Umbilical cord (tissue), 2 donors: ENCODE results near the gene ADAM12. TPM values are rescaled to one million over a fixed set of nuclear protein-coding genes. Genes with fewer than 3 reads are reported as not detected.
"Not testable (repeated sequence)": the region's sequence is repeated elsewhere in the genome, so short reads cannot be mapped to it uniquely, and the experiment has no call there.

Source experiments
- DNase-seq: peaks from one replicate; pipeline ENCODE4 v3.0.0-alpha.2; 2015; ENCODE audit warnings: low spot score
- total RNA-seq: library from RNA; depleted of rRNA; stranded (reverse); fragments of >200 nt; gene quantifications from one replicate; pipeline ENCODE4 v1.2.3, GENCODE V29; 2014; ENCODE audit warnings: low replicate concordance; ENCODE audit not compliant: insufficient read depth

ADAM12 gene
- total RNA-seq, 1 donor from 2014 or later = 196 TPM

GRCh38 chr10:126264102-126265018 lies 123.9 kb downstream of the ADAM12 start:
- DNase-seq = peak; percentile 60

GRCh38 chr10:126263006-126263676 lies 125.1 kb downstream of the ADAM12 start:
- peak; percentile 66 for DNase-seq

- DNase-seq = no peak
These were observed 125.9 kb downstream of the ADAM12 start for GRCh38 chr10:126262233-126262838.

GRCh38 chr10:126259760-126260479 lies 128.4 kb downstream of the ADAM12 start:
- DNase-seq = no peak

- DNase-seq = no peak
These were observed 131.4 kb downstream of the ADAM12 start for GRCh38 chr10:126256864-126257263.

- no peak for DNase-seq
These were observed 133.0 kb downstream of the ADAM12 start for GRCh38 chr10:126255313-126255712.

GRCh38 chr10:126253611-126253998 lies 134.7 kb downstream of the ADAM12 start:
- DNase-seq = no peak

- DNase-seq = peak; percentile 94
These were observed 135.2 kb downstream of the ADAM12 start for GRCh38 chr10:126252884-126253610.

GRCh38 chr10:126251778-126252407 lies 136.4 kb downstream of the ADAM12 start:
- no peak for DNase-seq

GRCh38 chr10:126250527-126251310 lies 137.6 kb downstream of the ADAM12 start:
- DNase-seq = no peak

GRCh38 chr10:126250045-126250444 lies 138.2 kb downstream of the ADAM12 start:
- peak; percentile 63 for DNase-seq

- peak; percentile 91 for DNase-seq
These were observed 140.8 kb downstream of the ADAM12 start for GRCh38 chr10:126247446-126247975.

GRCh38 chr10:126246396-126246795 lies 141.9 kb downstream of the ADAM12 start:
- DNase-seq = not testable (repeated sequence)

- DNase-seq = no peak
These were observed 142.8 kb downstream of the ADAM12 start for GRCh38 chr10:126245501-126245900.

- peak; percentile 75 for DNase-seq
These were observed 144.3 kb downstream of the ADAM12 start for GRCh38 chr10:126243971-126244370.

GRCh38 chr10:126243306-126243705 lies 145.0 kb downstream of the ADAM12 start:
- DNase-seq = peak; percentile 35

- peak; percentile 86 for DNase-seq
These were observed 145.6 kb downstream of the ADAM12 start for GRCh38 chr10:126242397-126243260.

- peak; percentile 59 for DNase-seq
These were observed 147.8 kb downstream of the ADAM12 start for GRCh38 chr10:126240483-126240882.
